K562 treated with DMSO at 1 percent for 24 hours (cell line): Measurements from ENCODE around the gene ABCB7. TPM values are rescaled to one million over a fixed set of nuclear protein-coding genes. Genes with fewer than 3 reads are reported as not detected.

Experiments used
- total RNA-seq: library from RNA; unstranded; fragments of 300-600 nt; gene quantifications from 2 replicates; pipeline ENCODE4 v1.2.3, GENCODE V29; 2022; ENCODE audit warnings: low read depth; ENCODE audit not compliant: insufficient read depth

Gene ABCB7
- total RNA-seq = 15.3 and 18.9 TPM in 2 replicates

DNA sequence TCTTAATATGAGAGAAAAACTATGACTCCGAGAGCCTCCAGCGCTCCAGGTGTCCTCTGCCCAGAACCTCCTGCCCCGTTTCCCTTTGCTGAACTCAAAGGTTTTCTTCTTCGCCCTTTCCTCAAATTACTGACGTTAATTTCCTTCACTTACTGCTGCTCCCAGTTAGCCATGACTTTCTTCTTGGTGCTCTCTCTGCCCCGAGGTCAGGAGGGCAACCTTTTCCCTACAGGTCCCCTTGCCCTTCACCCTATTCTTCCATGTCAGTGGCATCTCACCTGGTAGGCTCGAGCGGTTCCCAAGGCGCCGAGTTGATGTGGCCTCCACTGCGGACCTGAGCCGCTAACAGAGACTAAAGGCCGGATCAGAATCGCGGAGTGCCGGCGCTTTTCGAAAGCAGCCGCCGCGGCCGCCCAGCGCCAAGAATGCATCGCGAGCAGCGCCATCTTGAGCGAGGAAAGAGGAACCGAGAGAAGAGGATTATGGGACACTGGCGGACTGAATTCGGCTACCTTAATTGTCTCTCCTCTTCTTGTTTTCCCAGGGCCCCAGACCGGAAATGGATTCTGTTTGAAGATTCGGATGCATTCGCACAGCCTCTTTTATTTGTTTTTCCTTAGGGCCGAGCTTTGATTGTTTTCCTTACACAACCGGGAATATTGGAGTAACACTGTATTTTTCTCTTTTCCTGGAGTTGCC lies at the start of gene ABCB7:
TSS of gene ABCB7 (minus strand) at position 457 of the 699 bp plus-strand sequence. CDS start at position 446, 11 bp downstream.

Other genes with a start within 250 kb of the ABCB7 start
- gene NEXMIF, start 230.8 kb downstream of the ABCB7 start, total RNA-seq = not detected in 2 replicates
- gene UPRT, start 117.8 kb upstream of the ABCB7 start, total RNA-seq = 7.1 and 8.3 TPM in 2 replicates